ENCODE measurements around the gene OR56A4.
"Not testable (repeated sequence)": the region's sequence is repeated elsewhere in the genome, so short reads cannot be mapped to it uniquely, and the experiment has no call there.

The OR56A4 gene, protein sequence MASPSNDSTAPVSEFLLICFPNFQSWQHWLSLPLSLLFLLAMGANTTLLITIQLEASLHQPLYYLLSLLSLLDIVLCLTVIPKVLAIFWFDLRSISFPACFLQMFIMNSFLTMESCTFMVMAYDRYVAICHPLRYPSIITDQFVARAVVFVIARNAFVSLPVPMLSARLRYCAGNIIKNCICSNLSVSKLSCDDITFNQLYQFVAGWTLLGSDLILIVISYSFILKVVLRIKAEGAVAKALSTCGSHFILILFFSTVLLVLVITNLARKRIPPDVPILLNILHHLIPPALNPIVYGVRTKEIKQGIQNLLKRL

DNA sequence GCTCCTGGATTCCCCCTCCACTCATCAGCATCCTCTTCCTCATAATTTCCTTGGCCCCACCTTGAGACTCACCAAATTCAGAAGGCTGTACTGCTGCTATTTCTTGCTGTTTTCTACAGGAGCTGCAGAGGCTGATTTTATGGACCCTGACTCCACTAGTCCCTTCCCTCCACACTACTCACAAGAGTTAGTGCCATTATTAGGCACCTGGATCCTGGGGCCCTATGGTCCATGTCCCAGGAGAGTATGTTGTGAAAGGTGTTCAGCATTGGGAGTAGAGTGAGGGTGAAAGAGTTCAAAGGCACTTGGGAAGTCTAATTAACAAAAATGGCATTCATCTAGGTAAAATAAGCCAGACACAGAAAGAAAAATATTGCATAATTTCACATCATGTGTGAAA lies at the start of gene OR56A4:
OR56A4 (minus strand) TSS at position 101 of the 400 bp plus-strand sequence. CDS start 3,954 bp downstream, outside the sequence.
- no peak for DNase-seq

DNA sequence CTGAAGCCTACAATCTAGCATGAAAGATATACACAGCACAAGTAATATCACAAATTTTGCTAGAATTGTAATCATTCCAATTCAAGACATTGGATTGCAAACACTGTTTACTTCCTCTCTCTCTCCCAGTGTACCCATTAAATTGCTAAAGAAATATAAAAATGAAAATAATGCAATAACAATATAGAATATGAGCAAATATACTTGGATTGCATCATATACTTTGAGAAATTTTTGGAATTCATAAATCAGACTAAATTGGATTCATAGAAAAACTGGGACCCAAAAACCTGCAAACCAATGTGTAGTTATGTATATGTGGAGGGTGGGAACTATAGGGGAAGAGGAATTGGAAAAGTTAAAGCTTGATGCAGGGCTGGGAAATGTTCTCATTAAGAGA lies 48.8 kb upstream of the OR56A4 start:
- no peak for DNase-seq

DNA sequence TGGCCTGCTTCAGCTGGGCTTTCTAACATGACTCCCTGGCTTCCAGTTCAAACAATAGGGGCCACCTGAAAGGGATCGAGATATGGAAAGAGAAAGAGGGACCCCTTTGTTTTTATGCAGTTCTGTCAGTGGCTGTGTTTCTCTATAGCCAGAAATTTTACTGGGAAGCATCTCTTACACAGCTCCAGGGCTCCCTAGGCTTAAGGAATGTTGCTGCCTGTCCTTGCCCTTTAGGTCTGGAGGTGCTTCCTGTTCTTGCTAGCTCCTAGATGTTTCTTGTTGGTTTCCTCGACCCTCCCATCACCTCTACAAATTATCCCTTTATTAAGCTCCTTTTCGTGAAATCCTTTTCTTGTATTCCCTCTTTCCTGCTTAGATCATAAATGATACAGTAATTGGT lies 45.6 kb upstream of the OR56A4 start:
- no peak for DNase-seq

DNA sequence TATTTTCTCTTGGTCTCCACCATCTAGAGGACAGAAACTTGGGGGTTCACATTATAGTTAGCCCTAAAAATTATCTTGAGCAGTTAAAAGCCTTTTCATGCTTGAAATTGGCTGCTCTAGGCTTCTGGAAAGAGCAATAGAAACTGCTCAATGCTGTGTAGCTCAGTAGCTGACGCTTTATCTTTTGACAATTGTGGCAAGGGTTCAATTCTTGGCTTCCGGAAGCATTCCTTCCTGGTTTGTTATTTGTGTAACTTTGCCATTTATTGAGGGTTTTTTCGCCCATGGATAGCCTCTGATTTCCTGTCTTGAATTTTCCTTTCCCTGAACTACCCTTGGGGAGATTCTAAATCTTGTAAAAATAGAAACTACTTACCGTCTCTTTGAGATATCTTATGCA lies 34.1 kb upstream of the OR56A4 start:
- DNase-seq: no peak

DNA sequence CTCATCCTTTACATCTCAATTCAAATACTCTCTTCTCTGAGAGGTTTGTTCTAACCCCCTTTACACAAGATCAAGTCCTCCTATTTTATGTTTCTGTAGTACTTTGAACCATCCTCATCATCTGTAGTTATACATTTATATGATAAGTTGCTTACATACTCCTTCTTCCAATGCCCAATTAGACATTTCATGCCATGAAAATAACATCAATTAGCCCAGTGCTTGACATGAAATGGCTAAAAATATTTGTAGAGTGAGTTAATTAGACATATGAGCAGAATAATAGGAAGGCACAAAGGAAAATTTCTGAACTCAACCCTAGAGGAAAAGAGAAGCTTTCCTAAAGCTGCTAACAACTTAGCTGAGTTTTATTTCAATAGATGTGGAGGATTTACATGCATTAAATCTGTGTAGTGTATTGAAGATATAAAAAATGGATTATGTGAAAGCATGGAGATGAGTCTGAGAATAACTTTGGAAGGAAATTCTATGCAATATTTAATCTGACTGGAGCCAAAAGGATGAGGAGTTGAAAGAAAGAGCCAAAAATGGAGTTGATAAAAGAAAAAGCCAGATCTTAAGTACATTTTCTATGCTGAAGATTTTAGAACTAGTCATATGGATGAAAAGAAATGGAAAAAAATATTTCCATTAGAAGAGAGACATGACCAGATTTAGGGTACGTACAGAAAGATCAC lies 24.1 kb upstream of the OR56A4 start, which contains the start of gene OR56A1:
OR56A1 (minus strand) TSS at position 51 of the 698 bp plus-strand sequence. CDS start 3,066 bp downstream, outside the sequence.
- DNase-seq: no peak

DNA sequence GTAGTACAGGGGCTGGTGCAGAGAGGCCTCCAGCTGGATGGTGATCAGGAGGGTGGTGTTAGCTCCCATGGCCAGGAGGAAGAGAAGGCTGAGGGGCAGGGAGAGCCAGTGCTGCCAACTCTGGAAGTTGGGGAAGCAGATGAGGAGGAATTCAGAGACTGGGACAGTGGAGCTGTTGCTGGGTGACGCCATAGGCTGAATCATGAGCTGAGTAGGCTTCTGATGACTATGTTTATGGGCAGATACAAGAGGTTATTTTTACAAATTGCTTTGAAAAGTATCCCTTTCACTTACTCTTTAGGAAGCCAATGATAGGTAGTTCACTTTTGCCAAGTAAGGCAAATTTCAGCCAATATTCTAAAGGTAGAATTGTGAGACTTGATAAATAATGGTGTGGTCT lies 20.8 kb upstream of the OR56A4 start:
- DNase-seq: no peak

DNA sequence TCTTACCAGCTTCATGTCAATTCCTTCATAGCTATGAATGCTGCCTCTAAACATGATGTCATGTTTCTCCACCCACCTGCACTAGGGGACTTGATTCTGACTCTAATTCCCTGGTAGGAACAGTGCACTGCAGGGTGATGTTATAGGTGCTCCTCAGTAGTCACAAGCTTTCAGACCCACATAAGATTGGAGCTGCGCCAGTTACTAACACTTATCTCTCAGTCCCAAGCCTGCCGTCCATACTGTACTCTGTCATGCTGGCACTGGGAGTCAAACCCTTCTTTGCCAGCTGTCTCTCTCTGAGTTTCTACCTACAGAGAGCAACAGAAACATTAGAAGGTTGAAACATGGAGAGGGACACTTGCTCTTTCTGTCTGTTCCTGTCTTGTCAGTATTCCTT lies 18.3 kb upstream of the OR56A4 start:
- no peak for DNase-seq

DNA sequence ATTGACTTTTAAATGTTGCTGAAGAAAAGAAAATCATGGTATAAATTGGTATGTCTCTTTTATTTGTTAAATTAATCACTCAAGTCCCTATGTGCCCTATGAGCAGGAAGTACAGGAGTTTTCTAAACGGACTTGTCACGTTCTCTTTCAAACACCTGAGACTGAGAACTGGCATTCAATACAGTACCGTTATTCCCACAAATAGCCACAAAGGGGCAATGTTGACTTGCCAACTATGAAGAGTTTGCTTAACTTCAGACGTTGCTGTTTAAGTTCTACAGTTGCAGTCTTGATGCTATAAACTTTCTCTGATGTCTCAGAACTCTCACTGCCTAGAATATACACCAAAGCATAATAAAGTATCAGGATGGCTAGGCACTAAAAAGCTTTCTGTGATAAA lies 16.2 kb upstream of the OR56A4 start:
- DNase-seq: no peak

DNA sequence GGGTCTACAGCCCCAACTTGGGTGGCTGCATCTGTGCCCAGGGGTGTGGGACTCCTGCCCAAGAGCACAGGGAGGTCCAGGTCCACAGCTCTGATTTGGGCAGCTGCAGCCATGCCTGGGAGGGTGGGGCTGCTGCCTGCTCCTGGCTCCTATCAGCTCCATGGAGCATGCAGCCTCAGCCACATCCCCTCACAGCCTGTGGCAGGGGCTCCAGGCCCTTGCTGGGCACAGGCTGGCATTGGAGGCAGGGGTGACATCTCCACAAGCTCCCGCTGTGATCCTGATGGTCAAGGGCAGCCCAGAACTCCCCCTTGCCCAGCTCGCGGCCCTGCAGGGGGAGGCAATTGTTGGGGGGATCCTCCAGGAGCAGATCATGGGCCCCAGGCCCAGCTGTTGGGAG lies 6.3 kb upstream of the OR56A4 start:
- no peak for DNase-seq

DNA sequence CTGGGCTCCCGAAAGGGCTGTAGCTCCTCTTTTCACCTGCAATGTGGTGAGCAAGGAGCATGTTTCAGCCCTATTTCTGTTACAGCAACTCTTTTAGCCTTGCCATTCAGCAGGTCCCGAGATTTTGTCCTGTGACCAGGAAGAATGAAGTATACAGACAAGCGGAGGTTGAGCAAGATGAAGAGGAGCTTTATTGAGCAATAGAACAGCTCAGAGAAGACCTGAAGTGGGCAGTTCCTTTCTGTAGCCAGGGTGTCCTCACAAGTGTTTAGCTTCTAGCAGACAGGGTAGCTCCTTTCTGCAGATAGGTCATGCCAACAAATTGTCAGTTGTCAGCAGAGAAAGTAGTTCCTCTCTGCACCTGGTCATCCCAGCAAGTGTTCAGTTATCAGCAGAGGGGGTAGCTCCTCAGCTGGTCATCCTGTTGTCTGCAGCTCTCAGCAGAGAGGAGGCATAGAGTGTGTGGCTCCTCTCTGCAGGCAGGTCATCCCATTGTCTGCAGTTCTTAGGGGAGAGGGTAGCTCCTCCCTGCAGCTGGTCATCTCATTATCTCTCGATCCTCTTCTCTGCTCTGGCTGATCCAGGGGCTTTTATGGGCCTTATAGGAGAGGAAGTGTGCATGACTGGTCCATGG lies 5.4 kb upstream of the OR56A4 start:
- DNase-seq: no peak

DNA sequence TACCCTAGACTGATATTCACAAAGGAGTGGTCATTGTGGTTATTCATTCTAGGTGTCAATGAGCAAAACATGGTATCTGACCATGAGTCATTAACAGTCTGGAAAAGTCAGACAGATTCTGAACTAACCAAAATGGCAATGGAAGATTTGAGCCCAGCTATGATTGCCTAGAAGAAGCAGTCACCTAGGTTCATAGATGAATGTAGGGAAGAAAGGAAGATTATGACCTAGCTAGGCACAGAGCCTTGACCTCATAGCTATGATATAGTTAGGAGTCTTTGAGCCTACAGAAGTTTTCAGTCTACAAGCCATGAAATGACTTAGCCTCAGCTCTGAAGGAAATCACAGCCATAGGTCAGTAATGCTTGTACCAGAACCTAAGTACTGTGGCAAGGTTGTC lies 351 bp downstream of the OR56A4 start:
- DNase-seq: no peak

DNA sequence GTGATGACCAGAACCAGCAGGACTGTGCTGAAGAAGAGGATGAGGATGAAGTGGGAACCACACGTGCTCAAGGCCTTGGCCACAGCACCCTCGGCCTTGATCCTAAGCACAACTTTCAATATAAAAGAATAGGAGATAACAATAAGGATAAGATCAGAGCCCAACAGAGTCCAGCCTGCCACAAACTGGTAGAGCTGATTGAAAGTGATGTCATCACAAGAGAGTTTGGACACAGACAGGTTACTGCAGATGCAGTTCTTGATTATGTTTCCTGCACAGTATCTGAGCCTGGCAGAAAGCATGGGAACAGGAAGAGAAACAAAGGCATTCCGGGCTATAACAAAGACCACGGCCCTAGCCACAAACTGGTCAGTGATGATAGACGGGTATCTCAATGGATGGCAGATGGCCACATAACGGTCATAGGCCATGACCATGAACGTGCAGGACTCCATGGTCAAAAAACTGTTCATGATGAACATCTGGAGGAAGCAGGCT lies 4.5 kb downstream of the OR56A4 start:
- DNase-seq: no peak

DNA sequence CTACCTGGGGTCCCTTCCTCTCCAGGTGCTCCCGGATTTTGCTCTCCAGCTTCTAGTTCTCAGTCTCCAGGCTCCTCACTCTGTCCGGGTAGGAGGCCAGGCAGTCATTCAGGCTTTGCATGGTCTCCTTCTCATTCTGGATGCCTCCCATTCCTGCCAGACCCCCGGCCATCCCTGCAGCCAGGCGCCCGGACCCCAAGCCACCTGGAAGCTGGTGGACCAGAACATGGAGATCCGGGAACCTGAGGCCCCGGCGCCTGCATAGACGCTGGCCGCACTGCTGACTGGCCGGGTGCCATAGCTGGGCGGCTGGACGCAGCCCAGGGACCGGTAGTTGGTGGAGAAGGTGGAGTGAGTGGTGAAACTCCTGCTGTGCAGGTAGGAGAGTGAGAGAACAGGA lies 12.0 kb downstream of the OR56A4 start:
- DNase-seq: no peak

DNA sequence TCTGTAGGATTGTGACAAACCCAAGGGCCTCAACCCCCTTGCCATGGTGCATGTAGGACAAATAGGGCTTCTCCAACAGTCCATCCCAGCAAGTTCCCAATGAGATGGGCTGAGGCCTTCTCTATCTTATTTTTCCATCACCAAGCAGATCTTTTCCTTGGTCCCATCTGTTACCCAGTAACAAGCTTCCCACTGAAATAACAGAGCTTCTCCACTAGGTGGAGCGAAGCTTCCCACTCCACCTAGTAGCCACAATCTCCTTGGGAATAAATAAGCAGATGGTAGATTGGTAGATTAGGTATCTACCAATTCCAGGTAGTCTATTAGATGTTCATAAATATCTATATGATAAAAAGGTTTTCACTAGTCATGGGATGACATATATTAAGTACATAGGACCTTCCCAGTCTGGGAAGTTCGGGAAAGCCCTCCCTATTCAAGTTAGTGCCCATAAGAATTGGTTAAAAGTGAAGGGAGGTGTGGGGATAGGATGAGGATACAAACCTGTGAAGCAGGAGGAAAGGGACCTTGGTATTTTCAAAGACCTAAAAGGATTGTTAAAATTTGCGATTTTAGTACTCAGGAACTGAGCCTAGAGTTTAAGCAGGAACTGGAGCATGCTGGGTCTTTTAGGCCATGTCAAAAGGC lies 14.0 kb downstream of the OR56A4 start:
- no peak for DNase-seq

DNA sequence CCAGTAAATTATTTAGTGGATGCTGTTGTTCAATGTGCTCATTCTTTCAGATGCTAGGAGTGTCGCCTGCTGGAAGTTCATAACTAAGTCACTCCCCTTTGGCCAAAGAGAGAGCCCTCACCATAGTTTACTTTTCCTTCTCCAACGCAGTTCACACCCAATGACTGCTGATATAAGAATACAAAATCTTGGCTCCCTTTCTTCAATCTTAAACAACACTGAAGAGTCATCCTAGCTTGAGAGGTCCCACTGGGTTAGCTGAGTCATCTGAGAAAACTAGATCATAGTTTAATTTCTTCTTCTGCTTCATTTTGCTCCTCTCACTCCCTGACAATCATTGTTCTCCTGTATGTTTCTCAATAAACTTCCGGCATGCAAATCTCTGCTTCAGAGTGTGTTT lies 14.6 kb downstream of the OR56A4 start:
- no peak for DNase-seq

DNA sequence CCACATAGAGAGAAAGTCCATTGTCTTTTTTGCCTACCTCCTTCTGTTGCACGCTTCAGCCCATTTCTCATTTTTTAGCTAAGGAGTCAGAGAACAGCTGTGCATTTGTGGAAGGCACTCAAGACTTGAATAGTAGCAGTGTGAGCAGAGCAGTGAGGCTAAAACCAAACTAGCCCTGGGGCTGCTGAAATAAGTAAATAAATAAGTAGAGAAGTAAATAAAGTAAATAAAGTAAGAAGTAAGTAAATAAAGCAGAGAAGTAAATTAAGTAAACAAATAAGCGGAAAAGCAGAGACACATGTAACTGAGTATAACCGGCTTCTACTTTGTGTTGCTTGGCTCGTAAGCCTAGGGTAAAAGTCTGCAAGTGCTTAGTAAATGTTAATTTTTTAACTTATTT lies 17.5 kb downstream of the OR56A4 start:
- DNase-seq: no peak

DNA sequence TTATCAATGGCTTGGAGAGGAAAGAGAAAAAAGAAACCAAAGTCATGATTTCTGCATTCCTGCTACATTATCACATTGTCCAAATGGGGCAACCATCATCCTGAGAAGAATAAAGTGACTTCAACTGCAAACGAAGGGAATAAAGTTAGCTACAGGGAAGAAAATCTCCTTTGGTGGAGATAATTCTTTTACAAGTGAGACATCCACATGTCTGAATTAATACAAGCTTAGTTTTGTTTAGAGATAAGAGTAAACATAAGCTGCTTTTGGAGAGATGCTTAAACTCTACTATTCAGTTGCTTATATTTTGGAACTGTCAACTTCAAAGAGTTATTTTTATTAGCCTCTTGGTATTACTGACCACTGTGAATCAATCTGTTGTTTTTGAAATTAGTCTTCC lies 19.9 kb downstream of the OR56A4 start, which contains the start of gene OR52L1:
OR52L1 (minus strand) TSS at position 101 of the 400 bp plus-strand sequence; CDS start at position 46, 55 bp downstream.
- DNase-seq: no peak

DNA sequence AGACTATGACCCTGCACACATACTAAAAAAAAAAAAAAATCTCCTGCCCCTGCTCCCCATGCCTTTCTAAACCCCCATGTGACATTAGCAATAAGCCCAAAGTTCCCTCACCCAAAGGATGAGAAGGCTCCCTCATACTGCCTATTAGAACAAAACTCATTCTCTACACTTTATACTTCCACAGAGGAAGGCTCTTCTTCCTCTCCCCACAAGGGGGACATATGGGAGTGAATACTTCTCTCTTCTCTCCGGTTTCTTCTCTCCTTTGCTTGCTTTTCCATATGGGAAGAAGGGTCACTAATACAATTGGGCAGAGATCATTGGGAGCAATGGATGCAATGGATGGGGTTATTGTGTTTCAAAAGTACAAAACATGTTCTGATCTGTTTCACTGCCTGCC lies 23.3 kb downstream of the OR56A4 start:
- no peak for DNase-seq

DNA sequence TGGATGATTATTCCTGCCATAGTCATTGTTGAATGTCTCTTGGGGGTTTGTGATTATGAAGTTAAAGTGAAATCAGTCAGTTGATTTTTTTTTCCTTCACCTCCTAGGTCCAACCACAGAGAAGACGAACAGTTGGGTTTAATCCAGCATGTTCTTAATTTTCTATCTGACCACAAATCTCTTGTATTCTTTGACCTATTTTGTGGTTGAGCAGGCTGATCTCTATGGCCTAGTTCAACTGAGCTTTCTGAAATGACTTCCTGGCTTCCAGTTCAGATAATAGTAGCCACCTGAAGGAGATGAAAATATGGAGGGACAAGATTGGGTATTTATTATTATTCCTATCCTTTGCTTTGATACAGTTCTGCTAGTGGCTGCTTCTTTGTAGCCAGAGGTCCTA lies 33.2 kb downstream of the OR56A4 start:
- no peak for DNase-seq

DNA sequence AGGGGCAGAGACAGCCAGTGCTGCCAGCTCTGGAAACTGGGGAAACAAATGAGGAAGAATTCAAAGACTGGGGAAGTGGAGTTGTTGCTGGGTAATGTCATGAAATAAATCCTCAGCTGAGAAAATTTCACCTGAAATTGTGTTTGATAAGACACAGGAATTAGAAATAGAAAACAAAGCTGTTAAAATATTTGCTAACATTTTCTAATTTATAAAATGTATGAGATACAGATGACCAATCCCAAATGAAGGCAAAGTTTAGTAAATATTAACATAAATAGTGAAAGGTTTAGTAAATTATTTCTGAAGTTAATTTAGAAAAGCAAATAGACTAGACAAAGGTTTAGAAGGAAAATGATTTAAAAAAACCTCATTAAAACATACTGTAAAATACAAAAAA lies 38.4 kb downstream of the OR56A4 start, which contains the start of gene OR56A5:
OR56A5 (minus strand) TSS at position 101 of the 400 bp plus-strand sequence; CDS start at position 101, 0 bp downstream.
- DNase-seq: no peak

DNA sequence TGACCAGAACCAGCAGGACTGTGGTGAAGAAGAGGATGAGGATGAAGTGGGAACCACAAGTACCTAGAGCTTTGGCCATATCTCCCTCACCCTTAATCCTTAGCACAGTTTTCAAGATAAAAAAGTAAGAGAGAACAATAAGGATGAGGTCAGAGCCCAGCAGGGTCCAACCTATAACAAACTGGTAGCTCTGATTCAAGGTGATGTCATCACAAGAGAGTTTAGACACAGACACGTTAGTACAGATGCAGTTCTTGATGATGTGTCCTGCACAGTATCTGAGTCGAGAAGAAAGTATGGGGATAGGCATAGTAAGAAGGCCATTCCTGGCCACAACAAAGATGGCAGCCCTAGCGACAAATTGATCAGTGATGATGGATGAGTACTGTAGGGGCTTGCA lies 39.0 kb downstream of the OR56A4 start:
- no peak for DNase-seq

DNA sequence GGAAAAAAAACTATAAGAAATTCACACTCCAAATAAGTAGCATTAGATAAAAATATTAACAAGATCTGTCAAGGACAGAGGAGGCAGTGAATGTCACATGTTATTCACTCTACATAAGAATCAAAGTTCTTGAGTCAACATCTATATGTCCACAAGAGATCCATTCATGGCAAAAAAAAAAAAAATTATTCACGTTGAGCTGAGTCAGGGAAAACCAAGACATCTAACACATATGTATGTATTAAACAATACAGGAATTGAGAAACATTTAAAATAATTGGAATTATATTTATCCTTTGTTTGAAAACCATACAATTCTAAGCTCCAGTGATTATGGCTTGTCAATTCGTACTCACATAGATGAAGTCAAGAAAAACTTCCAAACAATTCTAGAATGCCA lies 39.8 kb downstream of the OR56A4 start:
- DNase-seq: no peak

DNA sequence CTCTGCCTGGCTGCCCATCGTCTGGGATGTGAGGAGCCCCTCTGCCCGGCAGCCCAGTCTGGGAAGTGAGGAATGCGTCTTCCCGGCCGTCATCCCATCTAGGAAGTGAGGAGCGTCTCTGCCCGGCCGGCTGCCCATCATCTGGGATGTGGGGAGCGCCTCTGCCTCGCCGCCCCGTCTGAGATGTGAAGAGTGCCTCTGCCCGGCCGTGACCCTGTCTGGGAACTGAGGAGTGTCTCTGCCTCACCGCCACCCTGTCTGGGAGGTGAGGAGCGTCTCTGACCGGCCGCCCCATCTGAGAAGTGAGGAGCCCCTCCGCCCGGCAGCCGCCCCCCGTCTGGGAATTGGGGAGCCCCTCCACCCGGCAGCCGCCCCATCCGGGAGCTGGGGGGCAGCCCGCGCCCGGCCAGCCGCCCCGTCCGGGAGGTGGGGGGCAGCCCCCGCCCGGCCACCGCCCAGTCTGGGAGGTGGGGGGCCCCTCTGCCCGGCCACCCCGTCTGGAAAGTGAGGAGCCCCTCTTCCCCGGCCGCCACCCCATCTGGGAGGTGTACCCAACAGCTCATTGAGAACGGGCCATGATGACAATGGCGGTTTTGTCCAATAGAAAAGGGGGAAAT lies 45.9 kb downstream of the OR56A4 start:
- DNase-seq: not testable (repeated sequence)
